Mammary epithelial cell (primary cell): ENCODE measurements around the gene LSM12.

Source experiments
- CTCF ChIP-seq, 2 donors: IDR thresholded peaks in 1 of 2; conservative IDR thresholded peaks in 1 of 2; 2 replicates each; pipeline ENCODE4 v1.5.1; 2011 to 2012; ENCODE audit warnings: inconsistent platforms in 2 of 2, low read length in 2 of 2, mild to moderate bottlenecking in 2 of 2, control low read depth in 1 of 2, low read depth in 1 of 2; ENCODE audit not compliant: insufficient read depth in 1 of 2; ENCODE audit errors: extremely low read depth in 1 of 2
- EZH2 ChIP-seq: IDR thresholded peaks from 2 replicates; pipeline ENCODE4 v1.6.1; 2012; ENCODE audit warnings: low read length, inconsistent platforms, borderline replicate concordance

GRCh38 chr17:44004761-44005526 lies 61.5 kb downstream of the LSM12 start:
- TF ChIP-seq EZH2 (no peak), CTCF (conservative IDR thresholded peaks at IDR 0.05 in 1 of 2, IDR thresholded peaks at IDR 0.05 in 1 of 2; ENCODE audit: extremely low read depth in 1 of 2, insufficient read depth in 1 of 2, low read depth in 1 of 2, low read length in 2 of 2) (no peak)
